Stimulated activated CD4-positive, alpha-beta T cell treated with anti-CD3 and anti-CD28 coated beads, Interleukin-4, amount 100 ng/mL, for 24 hours (primary cell): Measurements from ENCODE around the gene ALPK3.

Source experiments
- DNase-seq: peaks from one replicate; pipeline ENCODE4 v3.0.0-alpha.2; 2020

ALPK3 gene

GRCh38 chr15:84816694-84817465, at the start of gene ALPK3:
ALPK3 (plus strand) TSS chr15:84817356; CDS start chr15:84817453, 97 bp downstream.
- DNase-seq = no peak

- DNase-seq = no peak
These were observed 45.1 kb upstream of the ALPK3 start for GRCh38 chr15:84772031-84772430.

GRCh38 chr15:84772467-84772866, 44.7 kb upstream of the ALPK3 start:
- no peak for DNase-seq

- DNase-seq = no peak
These were observed 43.4 kb upstream of the ALPK3 start for GRCh38 chr15:84773716-84774115.

- DNase-seq = no peak
These were observed 41.2 kb upstream of the ALPK3 start for GRCh38 chr15:84775867-84776449.

- DNase-seq = no peak
These were observed 39.0 kb upstream of the ALPK3 start for GRCh38 chr15:84778194-84778593.

- no peak for DNase-seq
These were observed 36.7 kb upstream of the ALPK3 start for GRCh38 chr15:84780492-84780891.

GRCh38 chr15:84781495-84781894, 35.7 kb upstream of the ALPK3 start:
- no peak for DNase-seq

- DNase-seq = no peak
These were observed 34.8 kb upstream of the ALPK3 start for GRCh38 chr15:84782346-84782745.

GRCh38 chr15:84783493-84784251, 33.5 kb upstream of the ALPK3 start:
- DNase-seq = no peak

GRCh38 chr15:84784262-84784661, 32.9 kb upstream of the ALPK3 start:
- DNase-seq = no peak

- no peak for DNase-seq
These were observed 32.1 kb upstream of the ALPK3 start for GRCh38 chr15:84785053-84785452.

- no peak for DNase-seq
These were observed 28.7 kb upstream of the ALPK3 start for GRCh38 chr15:84788500-84788899.

- no peak for DNase-seq
These were observed 27.4 kb upstream of the ALPK3 start for GRCh38 chr15:84789762-84790161.

- DNase-seq = no peak
These were observed 26.5 kb upstream of the ALPK3 start for GRCh38 chr15:84790676-84791075.

GRCh38 chr15:84791763-84792162, 25.4 kb upstream of the ALPK3 start:
- DNase-seq = no peak

GRCh38 chr15:84793431-84794161, 23.6 kb upstream of the ALPK3 start:
- DNase-seq = no peak

GRCh38 chr15:84794162-84794547, 23.0 kb upstream of the ALPK3 start:
- DNase-seq = no peak

- DNase-seq = no peak
These were observed 22.0 kb upstream of the ALPK3 start for GRCh38 chr15:84795186-84795585.

- DNase-seq = no peak
These were observed 19.9 kb upstream of the ALPK3 start for GRCh38 chr15:84797212-84797611.

GRCh38 chr15:84797801-84798200, 19.4 kb upstream of the ALPK3 start:
- no peak for DNase-seq

- no peak for DNase-seq
These were observed 18.7 kb upstream of the ALPK3 start for GRCh38 chr15:84798436-84798946.
